Nephron (organoid): ENCODE data around the gene CLEC4F.

ENCODE experiments used
- H3K27ac Mint-ChIP-seq, 3 experiments: 2 replicates each; pipeline ENCODE4 v1.8.0; 2020; ENCODE audit warnings: mixed read lengths in 3 of 3, mild to moderate bottlenecking in 2 of 3, moderate library complexity in 1 of 3
- H3K27me3 Mint-ChIP-seq: 2 replicates; pipeline ENCODE4 v1.8.0; 2021; ENCODE audit warnings: low read depth, mild to moderate bottlenecking, moderate library complexity, mixed read lengths
- H3K36me3 Mint-ChIP-seq: 2 replicates; pipeline ENCODE4 v1.8.0; 2020; ENCODE audit warnings: low read depth, mixed read lengths
- H3K4me1 Mint-ChIP-seq: 2 replicates; pipeline ENCODE4 v1.8.0; 2020; ENCODE audit warnings: mixed read lengths
- H3K4me3 Mint-ChIP-seq, 3 experiments: 2 replicates each; pipeline ENCODE4 v1.8.0; 2020; ENCODE audit warnings: mild to moderate bottlenecking in 3 of 3, mixed read lengths in 3 of 3, moderate library complexity in 2 of 3
- H3K9me3 Mint-ChIP-seq: 2 replicates; pipeline ENCODE4 v1.8.0; 2020; ENCODE audit warnings: mixed read lengths
- CTCF ChIP-seq, 3 experiments: fragments of 200-600 bp; sonication (generic); IDR thresholded peaks; one replicate each; pipeline ENCODE4 v1.5.0; 2021; ENCODE audit warnings: antibody characterized with exemption in 3 of 3; ENCODE audit not compliant: unreplicated experiment in 3 of 3

CLEC4F gene

GRCh38 chr2:70820499-70820898 lies at the start of gene CLEC4F:
TSS of gene CLEC4F (minus strand) at chr2:70820599. CDS start at chr2:70820523, 76 bp downstream.
- Mint-ChIP-seq H3K36me3 (no peaks in the 10 kb centered on the region), H3K27me3 (peaks cover 26% of the 10 kb centered on the region), H3K4me3 (no peak within 1 kb of the TSS), H3K4me1 (no peaks in the 10 kb centered on the region), H3K27ac (no peak within 1 kb of the TSS), H3K9me3 (no peaks in the 10 kb centered on the region)
- TF ChIP-seq CTCF (IDR thresholded peaks at IDR 0.05; ENCODE audit: unreplicated experiment in 3 of 3): no peak

GRCh38 chr2:70868970-70869369 lies 48.6 kb upstream of the CLEC4F start:
- H3K36me3 Mint-ChIP-seq: no peaks in the 10 kb centered on the region
- H3K27me3 Mint-ChIP-seq: peaks cover 76% of the 10 kb centered on the region
- no peaks in the 10 kb centered on the region for H3K9me3 Mint-ChIP-seq
- H3K4me1 Mint-ChIP-seq: no peaks in the 10 kb centered on the region
- H3K27ac Mint-ChIP-seq: no peak overlapping the region
- no peak overlapping the region for H3K4me3 Mint-ChIP-seq
- TF ChIP-seq CTCF (IDR thresholded peaks at IDR 0.05; ENCODE audit: unreplicated experiment in 3 of 3): no peak

- no peak overlapping the region for H3K27ac Mint-ChIP-seq
- no peak overlapping the region for H3K4me3 Mint-ChIP-seq
- no peaks in the 10 kb centered on the region for H3K36me3 Mint-ChIP-seq
- TF ChIP-seq CTCF (IDR thresholded peaks at IDR 0.05; ENCODE audit: unreplicated experiment in 3 of 3): peak; percentile 95 to 97 (median 95)
- H3K9me3 Mint-ChIP-seq: no peaks in the 10 kb centered on the region
- peaks cover 88% of the 10 kb centered on the region for H3K27me3 Mint-ChIP-seq
- H3K4me1 Mint-ChIP-seq: peaks cover 10% of the 10 kb centered on the region
These were observed 41.6 kb upstream of the CLEC4F start for GRCh38 chr2:70861777-70862625.

GRCh38 chr2:70855667-70856066 lies 35.3 kb upstream of the CLEC4F start:
- H3K36me3 Mint-ChIP-seq: no peaks in the 10 kb centered on the region
- TF ChIP-seq CTCF (IDR thresholded peaks at IDR 0.05; ENCODE audit: unreplicated experiment in 3 of 3): no peak
- H3K27me3 Mint-ChIP-seq: peaks cover 63% of the 10 kb centered on the region
- no peaks in the 10 kb centered on the region for H3K4me1 Mint-ChIP-seq
- H3K27ac Mint-ChIP-seq: no peak overlapping the region
- no peak overlapping the region for H3K4me3 Mint-ChIP-seq
- H3K9me3 Mint-ChIP-seq: no peaks in the 10 kb centered on the region

GRCh38 chr2:70854411-70854810 lies 34.0 kb upstream of the CLEC4F start:
- Mint-ChIP-seq H3K4me3 (no peak overlapping the region), H3K36me3 (no peaks in the 10 kb centered on the region), H3K9me3 (no peaks in the 10 kb centered on the region), H3K27ac (no peak overlapping the region), H3K27me3 (peaks cover 56% of the 10 kb centered on the region), H3K4me1 (no peaks in the 10 kb centered on the region)
- TF ChIP-seq CTCF (IDR thresholded peaks at IDR 0.05; ENCODE audit: unreplicated experiment in 3 of 3): no peak

GRCh38 chr2:70852824-70853223 lies 32.4 kb upstream of the CLEC4F start:
- no peaks in the 10 kb centered on the region for H3K9me3 Mint-ChIP-seq
- H3K36me3 Mint-ChIP-seq: no peaks in the 10 kb centered on the region
- H3K4me1 Mint-ChIP-seq: no peaks in the 10 kb centered on the region
- no peak overlapping the region for H3K27ac Mint-ChIP-seq
- peaks cover 50% of the 10 kb centered on the region for H3K27me3 Mint-ChIP-seq
- H3K4me3 Mint-ChIP-seq: no peak overlapping the region
- TF ChIP-seq CTCF (IDR thresholded peaks at IDR 0.05; ENCODE audit: unreplicated experiment in 3 of 3): no peak
